ENCODE data around the gene TARS3.

The TARS3 gene

GRCh38 chr15:101679806-101680205 is 44.5 kb downstream of the TARS3 start:
- Histone ChIP-seq H3K36me3 (ENCODE audit: control insufficient read depth, insufficient read depth, low read length) (no peaks in the 10 kb centered on the region; the same call in 1 of the 2 replicates), H3K27me3 (replicated peaks; ENCODE audit: control insufficient read depth, insufficient read depth, low read length) (no peaks in the 10 kb centered on the region), H3K4me3 (replicated peaks; ENCODE audit: low read depth, low read length) (no peak overlapping the region)
- no peak for DNase-seq (ENCODE audit: extremely low read depth, insufficient read length)
- no peak for TF ChIP-seq CTCF (IDR thresholded peaks at IDR 0.05; ENCODE audit: insufficient read depth, low read length, poor library complexity, severe bottlenecking)

DNA sequence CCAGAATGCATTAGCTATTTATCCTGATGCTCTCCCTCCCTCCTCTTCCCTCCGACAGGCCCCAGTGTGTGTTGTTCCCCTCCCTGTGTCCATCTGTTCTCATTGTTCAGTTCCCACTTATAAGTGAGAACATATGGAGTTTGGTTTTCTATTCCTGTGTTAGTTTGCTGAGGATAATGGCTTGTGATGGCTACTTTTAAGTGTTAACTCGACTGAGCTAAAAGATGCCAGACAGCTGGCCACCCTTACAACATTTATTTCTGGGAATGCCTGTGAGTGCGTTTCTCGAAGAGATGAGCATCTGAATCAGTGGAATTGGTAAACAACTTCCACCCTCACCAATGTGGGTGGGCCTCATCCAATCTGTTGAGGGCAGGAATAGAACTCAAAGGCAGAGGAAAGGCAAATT is 47.3 kb downstream of the TARS3 start:
- DNase-seq (ENCODE audit: extremely low read depth, insufficient read length), result no peak
- no peak for TF ChIP-seq CTCF (IDR thresholded peaks at IDR 0.05; ENCODE audit: insufficient read depth, low read length, poor library complexity, severe bottlenecking)
- no peak overlapping the region for H3K4me3 ChIP-seq (replicated peaks; ENCODE audit: low read depth, low read length)
- H3K27me3 ChIP-seq (replicated peaks; ENCODE audit: control insufficient read depth, insufficient read depth, low read length), result no peaks in the 10 kb centered on the region
- no peaks in the 10 kb centered on the region; the same call in 1 of the 2 replicates for H3K36me3 ChIP-seq (ENCODE audit: control insufficient read depth, insufficient read depth, low read length)

DNA sequence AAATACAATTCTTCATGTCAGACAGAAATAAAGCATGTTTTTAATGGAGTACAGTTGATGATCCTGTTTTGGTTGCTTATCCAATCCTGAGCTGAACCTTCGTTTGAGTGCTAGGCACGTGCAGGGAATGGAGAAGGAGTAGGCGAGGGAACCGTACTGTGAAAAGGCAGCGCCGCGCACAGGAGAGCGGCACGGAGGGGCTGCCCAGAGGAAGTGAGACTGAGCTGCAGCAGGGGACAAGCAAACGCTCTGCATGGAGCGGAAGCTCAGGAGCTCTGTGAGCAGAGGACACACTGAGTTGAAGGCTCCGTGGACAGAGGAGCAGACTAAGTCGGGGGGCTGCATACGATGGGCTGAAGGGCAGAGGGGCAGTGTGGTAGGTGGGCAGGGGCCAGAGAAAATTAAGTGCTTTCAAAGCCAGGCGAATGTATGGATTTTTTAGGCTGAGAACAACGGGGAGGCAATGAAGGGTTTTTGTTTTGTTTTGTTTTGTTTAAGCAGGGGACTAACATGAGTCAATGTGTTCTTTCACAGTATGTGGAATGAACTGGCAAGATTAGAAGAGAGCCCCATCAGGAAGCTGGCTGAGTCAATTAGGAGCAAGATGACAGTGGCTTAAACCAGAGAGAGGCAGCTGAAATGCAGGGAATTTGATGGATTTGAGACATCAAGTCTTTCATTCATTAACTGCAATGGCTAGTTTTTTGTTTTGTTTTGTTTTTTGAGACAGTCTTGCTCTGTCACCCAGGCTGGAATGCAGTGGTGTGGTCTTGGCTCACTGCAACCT is 48.3 kb downstream of the TARS3 start:
- peak overlapping the region; percentile 19 for H3K4me3 ChIP-seq (replicated peaks; ENCODE audit: low read depth, low read length)
- H3K36me3 ChIP-seq (ENCODE audit: control insufficient read depth, insufficient read depth, low read length), result no peaks in the 10 kb centered on the region; the same call in 1 of the 2 replicates
- TF ChIP-seq CTCF (IDR thresholded peaks at IDR 0.05; ENCODE audit: insufficient read depth, low read length, poor library complexity, severe bottlenecking), result no peak
- H3K27me3 ChIP-seq (replicated peaks; ENCODE audit: control insufficient read depth, insufficient read depth, low read length), result no peaks in the 10 kb centered on the region
- peak; percentile 69 for DNase-seq (ENCODE audit: extremely low read depth, insufficient read length)

- H3K27me3 ChIP-seq (replicated peaks; ENCODE audit: control insufficient read depth, insufficient read depth, low read length), result no peaks in the 10 kb centered on the region
- TF ChIP-seq CTCF (IDR thresholded peaks at IDR 0.05; ENCODE audit: insufficient read depth, low read length, poor library complexity, severe bottlenecking), result no peak
- no peak for DNase-seq (ENCODE audit: extremely low read depth, insufficient read length)
- no peaks in the 10 kb centered on the region; the same call in 1 of the 2 replicates for H3K36me3 ChIP-seq (ENCODE audit: control insufficient read depth, insufficient read depth, low read length)
- H3K4me3 ChIP-seq (replicated peaks; ENCODE audit: low read depth, low read length), result no peak overlapping the region
These were observed 49.3 kb downstream of the TARS3 start for GRCh38 chr15:101675015-101675414.

GRCh38 chr15:101672298-101672697 is 52.0 kb downstream of the TARS3 start:
- H3K4me3 ChIP-seq (replicated peaks; ENCODE audit: low read depth, low read length), result no peak overlapping the region
- no peaks in the 10 kb centered on the region for H3K27me3 ChIP-seq (replicated peaks; ENCODE audit: control insufficient read depth, insufficient read depth, low read length)
- TF ChIP-seq CTCF (IDR thresholded peaks at IDR 0.05; ENCODE audit: insufficient read depth, low read length, poor library complexity, severe bottlenecking), result no peak
- no peak for DNase-seq (ENCODE audit: extremely low read depth, insufficient read length)
- H3K36me3 ChIP-seq (ENCODE audit: control insufficient read depth, insufficient read depth, low read length), result no peaks in the 10 kb centered on the region
